Kidney tubule cell (primary cell): ENCODE results near the gene CA10.
A peak's percentile ranks its signal among the peaks of the same experiment; 100 is the strongest.

Experiments
- DNase-seq: peaks from one replicate; pipeline ENCODE4 v3.0.0-alpha.2; 2018; ENCODE audit warnings: low spot score

CA10 gene

DNA sequence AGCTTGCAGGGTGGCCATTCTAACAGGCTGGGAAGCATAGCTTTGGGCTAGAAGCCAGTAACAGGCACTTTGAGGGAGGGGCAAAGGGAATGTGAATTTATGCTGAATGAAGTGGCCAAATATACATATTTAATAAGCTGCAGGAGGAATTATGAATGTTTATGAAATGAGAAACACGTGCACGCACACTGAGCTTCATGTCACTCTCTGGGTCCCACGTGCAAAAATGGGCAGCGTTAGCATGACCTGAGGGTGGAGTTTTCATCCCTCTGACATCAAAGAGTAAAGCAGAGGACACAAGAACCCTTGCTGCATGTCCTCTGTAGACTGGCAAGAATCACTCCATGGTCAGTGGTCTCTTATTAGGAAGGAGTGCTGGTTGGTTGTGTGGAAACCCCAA, 561.2 kb downstream of the CA10 start:
- DNase-seq, result no peak

DNA sequence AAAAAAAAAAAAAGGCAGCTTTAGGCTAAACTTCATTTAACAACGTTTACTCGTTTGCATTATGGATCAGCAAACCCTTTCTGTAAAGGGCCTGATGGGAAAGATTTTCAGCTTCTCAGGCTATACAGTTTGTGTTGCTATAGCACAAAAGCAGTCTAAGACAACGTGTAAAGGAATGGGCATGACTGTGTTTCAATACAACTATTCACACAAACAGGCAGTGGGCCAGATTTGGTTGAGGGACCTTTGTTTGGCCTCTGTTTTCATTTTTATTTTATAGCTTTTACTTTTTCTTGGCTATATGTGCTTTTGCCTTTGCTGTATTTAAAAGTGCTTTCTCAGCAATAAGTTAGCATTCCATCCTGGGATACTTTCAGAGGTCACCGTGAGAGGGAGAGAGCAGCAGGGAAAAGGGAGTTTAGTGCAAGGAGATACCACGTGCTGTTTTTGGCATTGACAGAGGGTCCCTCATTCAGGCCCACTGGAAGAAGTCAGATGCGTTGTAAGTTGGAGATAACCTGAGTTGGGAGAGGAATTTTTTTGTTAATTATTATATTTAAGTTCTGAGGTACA, 562.6 kb downstream of the CA10 start:
- no peak for DNase-seq

DNA sequence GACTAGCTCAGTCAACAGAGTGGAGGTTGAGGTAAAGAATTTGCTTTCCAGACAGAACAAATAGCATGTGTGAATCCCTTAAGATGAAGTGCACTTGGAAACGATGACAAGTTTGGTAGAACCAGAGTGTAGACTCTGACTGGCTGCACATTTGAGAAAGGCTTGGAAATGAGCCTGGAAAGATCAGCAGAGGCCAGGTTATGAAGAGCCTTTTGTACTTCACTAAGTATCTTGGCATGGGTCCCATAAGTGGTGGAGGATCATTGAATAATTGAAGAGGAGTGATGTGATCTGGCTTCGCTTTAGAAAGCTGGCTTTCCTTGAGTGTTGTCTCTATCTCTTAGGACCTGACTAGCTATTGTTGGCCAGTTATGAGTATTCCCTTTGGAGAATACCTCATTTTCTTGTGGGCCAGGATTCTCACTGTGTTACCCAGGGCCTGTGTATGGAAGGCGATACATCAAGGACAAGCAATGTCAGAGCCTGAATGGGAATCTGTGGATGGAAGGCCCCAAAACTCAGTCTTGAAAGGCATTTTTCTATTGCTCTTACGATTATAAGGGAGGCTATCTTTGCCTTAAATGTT, 568.4 kb downstream of the CA10 start:
- no peak for DNase-seq

DNA sequence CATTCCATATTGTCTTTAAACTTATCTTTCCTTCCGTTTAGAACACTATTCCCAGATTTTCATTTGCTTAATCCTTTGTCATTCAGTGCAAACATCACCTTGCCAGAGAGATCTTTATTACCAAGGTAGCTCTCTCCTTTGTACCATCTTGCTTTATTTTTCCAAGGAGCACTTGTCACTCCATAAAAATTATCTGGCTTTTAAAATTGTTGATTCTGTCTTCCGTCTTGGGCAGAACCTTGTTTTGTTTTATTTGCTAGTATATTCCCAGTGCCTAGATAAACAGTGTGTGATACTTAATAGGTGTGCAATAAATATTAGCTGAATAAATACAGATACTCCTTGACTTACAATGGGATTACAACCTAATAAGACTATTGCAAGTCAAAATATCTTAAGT, 570.5 kb downstream of the CA10 start:
- DNase-seq, result no peak

DNA sequence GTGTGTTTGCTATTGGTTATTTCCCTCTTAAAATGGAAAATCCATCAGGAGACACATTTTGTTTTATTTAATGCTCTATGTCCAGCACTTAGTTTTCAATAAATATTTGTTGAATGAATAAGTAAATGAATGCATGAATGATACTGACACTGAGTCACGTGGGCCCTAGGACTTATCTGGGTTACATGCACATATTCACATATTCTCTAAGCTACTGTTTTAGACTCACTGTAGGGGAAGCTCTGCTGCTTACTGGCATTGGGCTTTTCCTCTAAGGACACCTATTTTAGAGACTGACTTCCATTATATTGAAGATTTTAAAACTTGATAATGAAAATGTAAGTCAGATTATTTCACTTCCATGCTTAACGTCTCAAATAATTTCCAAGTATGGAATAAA, 571.0 kb downstream of the CA10 start:
- no peak for DNase-seq

DNA sequence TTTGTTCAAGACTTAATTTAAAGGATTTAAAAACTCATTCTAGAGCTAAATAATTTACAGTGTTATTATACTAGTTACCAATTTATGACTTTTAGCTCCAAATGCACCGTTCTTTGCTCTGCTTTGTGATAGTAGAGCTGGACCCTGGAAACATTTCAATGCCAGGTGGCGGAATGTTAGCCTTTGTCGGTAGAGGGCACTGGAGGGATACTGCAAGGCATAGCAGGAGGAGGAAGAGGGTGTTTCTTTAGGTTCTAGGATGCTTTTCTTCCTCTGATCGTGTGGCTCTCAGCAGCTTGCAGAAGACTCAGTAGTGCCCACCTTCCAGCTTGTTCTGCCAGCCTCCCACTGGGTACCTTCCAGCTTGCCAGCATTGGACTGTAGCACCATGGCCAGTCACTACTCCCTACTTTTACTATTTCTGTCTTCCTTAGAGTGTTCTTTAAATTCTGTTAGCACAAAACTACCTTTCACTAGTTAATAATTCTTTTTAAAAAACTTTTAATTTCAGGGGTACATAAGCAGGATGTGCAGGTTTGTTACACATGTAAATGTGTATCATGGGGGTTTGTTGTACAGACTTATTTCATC, 572.9 kb downstream of the CA10 start:
- DNase-seq, result peak; percentile 28

DNA sequence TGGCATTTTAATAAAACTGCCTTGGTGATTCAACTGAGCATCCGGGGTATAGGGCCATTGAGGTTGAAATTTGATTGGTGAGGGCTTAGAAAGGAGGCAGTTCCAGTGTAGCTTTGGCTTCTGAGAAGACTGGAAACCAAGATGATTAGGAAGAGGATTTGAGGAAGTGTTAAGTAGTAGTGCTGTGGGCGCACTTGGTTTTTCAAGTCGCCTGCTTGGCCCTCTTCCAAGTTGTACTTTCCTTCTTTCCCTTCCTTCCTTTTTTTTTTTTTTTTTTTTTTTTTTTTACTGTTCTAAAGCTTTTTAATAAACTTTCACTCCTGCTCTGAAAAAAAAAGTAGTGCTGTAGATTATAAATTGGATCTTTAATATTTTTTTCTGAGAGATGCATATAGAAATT, 577.6 kb downstream of the CA10 start:
- no peak for DNase-seq
